GM18909 (cell line): ENCODE results near the gene COPG2.
"Not testable (repeated sequence)": the region's sequence is repeated elsewhere in the genome, so short reads cannot be mapped to it uniquely, and the experiment has no call there.

Experiments used
- ATAC-seq: cut with Tn5 transposase; IDR thresholded peaks from one replicate; pipeline ENCODE4 v1.9.1; 2021; ENCODE audit warnings: mild to moderate bottlenecking; ENCODE audit not compliant: unreplicated experiment, poor library complexity

COPG2 gene

DNA sequence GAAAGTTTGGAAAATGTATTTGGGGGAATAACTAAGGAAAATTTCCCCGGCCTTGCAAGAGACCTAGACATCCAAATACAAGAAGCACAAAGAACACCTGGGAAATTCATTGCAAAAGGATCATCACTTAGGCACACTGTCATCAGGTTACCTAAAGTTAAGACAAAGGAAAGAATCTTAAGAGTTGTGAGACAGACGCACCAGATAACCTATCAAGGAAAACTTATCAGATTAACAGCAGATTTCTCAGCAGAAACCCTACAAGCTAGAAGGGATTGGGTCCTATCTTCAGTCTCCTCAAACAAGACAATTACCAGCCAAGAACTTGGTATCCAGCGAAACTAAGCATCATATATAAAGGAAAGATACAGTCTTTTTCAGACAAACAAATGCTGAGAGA is 93.4 kb downstream of the COPG2 start:
- not testable (repeated sequence) for ATAC-seq

DNA sequence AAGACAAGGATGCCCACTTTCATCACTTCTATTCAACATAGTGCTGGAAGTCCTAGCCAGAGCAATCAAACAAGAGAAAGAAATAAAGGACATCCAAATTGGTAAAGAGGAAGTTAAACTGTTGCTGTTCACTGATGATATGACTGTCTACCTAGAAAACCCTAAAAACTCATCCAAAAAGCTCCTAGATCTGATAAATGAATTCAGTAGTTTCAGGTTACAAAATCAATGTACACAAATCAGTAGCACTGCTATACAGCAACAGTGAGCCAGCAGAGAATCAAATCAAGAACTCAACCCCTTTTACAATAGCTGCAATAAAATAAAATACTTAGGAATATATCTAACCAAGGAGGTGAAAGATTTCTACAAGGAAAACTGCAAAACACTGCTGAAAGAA is 98.4 kb downstream of the COPG2 start:
- not testable (repeated sequence) for ATAC-seq

- no peak for ATAC-seq
Observed at GRCh38 chr7:130566898-130567280, 101.7 kb downstream of the COPG2 start.

DNA sequence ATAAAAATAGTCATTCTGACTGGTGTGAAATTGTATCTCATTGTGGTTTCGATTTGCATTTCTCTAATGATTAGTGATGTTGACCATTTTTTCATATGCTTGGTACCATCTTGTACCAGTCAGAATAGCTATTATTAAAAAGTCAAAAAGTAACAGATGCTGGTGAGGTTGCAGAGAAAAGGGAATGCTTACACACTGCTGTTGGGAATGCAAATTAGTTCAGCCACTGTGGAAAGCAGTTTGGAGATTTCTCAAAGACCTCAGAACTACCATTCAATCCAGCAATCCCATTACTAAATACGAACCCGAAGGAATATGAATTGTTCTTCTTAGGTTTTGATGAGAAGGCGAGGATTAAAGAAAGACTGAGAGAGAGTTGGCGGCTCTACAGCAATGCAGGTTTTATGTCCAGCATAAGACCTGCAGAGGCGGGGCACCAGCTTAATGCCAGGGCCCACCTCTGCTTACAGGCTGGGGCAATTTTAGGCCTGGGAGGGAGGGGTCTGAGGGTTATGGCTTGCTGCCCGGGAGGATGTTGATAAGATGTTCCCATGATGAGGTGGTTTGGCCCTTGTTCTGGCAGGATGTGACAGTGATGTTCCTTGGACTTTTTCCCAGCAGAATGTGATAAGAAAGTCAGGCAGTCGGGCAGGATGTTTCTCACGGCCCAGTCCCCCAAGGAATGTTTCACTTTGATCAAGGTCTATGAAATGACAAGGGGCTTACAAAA is 102.2 kb downstream of the COPG2 start:
- ATAC-seq, result no peak

GRCh38 chr7:130560972-130561371 is 107.6 kb downstream of the COPG2 start:
- ATAC-seq, result peak; percentile 83

DNA sequence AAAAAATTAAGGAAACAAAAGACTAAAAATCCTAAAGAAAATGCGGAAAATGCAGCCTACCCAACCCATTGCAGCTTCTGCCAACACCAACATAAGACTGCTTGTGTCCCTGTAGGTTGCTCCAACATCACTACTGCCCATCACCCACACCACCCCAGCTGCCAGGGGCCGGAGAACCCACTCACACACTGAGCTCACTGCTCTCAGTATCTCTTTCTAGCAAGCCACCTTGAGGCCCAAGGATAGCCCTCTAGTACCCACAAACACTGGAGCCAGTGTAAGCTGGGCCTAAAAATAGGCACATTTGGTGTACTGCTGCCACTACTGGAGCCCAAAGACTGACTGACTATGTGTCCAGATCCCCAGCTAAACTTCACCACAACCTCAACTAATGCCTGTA is 109.4 kb downstream of the COPG2 start:
- ATAC-seq, result no peak

DNA sequence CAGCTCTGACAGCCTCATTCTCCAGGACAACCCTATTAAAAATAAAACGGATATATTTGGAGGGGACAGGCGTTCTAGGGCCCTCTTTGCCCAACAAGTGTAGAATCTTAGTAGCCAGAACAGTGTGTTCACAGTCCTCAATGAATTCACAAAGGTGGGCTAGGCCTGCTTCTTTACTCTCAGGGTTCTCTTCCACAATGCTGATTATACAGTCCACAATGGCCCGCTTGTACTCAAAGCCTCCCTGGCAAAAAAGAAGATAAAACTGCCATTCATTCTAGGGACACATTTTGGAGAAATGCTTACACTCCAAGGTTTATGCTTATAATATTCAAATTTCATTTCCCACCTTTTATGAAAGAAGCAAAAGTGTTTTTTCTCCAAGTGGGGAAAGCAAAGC is 114.1 kb downstream of the COPG2 start:
- ATAC-seq, result no peak

- ATAC-seq, result no peak
Observed at GRCh38 chr7:130553398-130554029, 115.0 kb downstream of the COPG2 start.

DNA sequence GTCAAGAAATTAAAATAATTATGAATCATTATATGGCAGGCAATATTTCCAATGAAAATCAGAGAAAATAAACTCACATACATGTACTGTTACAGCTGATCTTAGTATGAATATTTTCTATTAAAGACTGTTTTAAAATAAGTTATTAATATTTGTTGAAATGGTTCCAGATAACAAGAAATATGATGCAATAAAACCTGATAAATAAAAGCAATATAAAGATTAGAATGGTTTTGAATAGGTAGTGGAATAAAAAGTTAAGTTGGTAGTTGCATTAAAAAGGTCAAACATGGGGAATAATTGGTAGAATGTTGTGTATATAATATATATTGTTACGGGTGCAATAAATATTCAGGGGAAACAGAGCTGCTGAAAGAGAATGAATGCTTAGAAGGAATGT is 124.2 kb downstream of the COPG2 start:
- no peak for ATAC-seq

- no peak for ATAC-seq
Observed at GRCh38 chr7:130543487-130544010, 125.0 kb downstream of the COPG2 start.

GRCh38 chr7:130542297-130542696 is 126.3 kb downstream of the COPG2 start:
- not testable (repeated sequence) for ATAC-seq

DNA sequence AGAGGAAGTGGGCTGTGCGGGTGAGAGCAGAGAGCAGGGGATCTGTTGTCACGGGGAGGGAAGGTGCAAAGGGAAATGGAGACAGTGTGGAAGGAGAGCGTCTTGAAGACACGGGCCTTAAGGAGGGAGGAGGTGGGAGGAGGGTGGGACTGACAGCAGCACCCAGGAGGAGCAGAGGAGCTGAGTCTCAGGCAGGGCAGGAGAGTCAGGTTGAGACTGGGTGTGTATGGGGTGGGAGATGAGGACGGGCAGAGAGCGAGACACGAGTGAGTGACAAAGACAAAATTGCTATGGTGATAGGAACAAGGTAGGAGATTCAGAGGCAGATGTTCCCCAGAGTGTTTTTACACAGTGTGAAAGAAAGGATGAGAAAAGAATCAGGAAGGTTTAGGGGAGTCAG is 127.3 kb downstream of the COPG2 start:
- ATAC-seq, result not testable (repeated sequence)

- not testable (repeated sequence) for ATAC-seq
Observed at GRCh38 chr7:130537894-130538293, 130.7 kb downstream of the COPG2 start.

DNA sequence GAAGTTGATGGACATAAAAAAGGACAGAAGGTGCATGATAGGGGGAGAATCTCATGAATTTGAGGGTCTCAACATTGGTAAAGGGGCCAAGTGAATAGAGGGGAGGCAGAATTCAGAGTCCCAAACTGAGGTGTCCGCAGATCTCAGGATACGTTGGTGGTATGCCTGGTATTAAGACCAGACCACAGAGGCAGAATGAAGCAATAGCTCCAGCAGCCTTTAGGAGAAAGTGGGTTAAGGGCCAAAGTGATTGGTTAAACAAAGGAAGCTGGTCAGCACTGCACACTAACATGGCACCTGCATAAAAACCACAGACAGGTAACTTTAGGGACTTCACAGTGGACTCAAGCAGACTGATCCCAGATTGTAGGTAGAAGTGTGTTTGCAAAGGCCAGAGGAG is 139.1 kb downstream of the COPG2 start:
- no peak for ATAC-seq

- not testable (repeated sequence) for ATAC-seq
Observed at GRCh38 chr7:130527752-130528355, 140.7 kb downstream of the COPG2 start.

DNA sequence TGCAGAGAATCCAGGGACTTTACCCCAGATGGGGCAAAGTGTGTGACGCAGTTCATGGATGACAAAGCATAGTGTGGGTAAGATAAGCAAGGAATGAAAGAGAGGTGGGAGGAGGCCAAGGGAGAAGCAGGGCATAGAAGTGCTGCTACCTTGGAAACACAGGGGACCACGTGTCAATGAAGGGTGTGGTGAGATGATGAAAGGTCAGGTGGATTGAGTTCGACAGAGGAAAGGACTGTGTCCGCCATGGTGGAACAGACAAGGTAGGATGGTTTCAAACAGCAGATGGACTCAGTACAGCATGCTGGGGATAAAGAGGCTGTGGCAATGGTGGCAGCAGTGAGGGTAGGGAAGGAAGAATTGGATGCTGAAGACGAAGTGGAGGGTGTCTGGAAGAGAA is 143.9 kb downstream of the COPG2 start:
- no peak for ATAC-seq

DNA sequence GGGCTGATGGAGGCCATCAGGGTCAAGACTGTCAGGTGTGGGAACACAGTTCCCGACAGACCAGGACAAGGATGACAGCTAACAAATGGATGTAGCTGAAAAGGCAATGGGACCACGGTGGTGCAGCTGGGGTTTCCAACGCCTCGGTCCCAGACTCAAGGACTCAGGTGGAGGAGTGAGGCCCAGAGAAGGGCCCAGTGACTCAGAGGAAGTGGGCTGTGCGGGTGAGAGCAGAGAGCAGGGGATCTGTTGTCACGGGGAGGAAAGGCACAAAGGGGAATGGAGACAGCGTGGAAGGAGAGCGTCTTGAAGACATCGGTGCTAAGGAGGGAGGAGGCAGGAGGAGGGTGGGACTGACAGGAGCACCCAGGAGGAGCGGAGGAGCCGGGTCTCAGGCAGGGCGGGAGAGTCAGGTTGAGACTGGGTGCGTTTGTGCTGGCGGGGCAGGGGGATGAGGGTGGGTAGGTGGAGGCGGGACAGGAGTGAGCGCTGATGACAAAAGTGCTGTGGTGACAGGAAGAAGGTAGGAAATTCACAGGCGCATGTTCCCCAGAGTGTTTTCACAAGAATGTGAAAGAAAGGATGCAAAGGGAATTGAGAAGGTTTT is 144.9 kb downstream of the COPG2 start:
- not testable (repeated sequence) for ATAC-seq

DNA sequence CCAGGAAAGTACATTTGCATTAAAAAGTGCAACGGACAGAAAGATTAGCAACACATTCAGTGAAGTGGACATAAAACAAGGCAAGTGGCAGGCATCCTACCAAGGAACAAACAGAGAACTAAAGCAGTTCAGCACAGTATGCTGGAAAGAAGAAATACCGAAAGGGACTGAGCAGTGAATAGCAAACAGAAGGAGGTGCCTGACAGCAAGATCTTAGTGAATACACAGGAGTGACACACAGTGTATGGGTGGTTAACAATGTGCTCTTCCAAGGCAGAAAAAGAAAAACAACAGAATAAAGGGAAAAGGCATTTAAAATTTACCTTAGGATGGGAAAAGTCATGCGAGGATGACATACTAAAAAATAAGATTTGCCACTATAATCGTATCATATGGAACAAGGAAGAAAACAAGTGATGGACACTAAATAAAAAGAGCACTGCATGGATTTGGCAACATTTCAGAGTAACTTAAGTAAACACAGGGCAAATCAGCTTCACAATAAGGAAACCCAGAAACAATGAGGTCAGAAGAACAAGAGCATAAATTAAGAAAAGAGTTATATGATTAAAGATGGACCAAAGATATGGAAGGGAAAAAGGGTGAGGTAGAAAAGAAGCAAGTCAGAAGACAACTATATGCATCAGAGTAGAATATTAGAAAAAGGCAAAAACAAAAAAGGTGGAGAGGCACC is 147.1 kb downstream of the COPG2 start:
- no peak for ATAC-seq

DNA sequence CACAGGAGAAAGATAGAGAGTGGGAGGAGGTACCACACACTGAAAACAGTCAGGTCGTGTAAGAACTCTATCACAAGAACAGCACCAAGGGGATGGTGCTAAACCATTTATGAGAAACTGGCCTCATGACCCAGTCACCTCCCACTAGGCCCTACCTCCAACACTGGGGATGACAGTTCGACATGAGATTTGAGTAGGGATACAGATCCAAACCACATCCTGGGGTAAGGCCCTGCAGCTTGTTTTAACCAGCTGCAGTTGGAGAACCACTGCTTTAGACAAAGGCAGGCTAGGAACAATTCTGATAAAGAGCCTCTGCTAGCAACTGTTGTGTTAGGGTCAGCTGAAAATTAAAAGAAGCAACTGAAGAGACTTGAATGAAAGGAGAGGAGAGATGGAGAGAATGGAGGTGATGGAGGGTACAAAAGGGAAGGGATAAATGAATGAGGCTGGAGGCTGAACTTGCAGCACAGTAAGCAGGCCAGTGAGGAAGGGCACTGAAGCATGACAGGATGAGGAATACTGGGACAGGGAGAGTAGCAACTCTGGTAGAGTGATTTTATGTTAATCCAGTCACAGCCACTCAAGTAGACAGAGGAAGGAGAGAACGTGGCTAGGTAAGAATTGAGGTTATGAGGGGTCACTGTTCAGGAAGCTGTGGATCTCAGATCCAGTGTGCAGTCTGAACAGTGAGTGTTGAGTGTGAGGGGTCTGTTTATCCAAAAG is 153.1 kb downstream of the COPG2 start:
- ATAC-seq, result no peak

- ATAC-seq, result no peak
Observed at GRCh38 chr7:130513447-130513846, 155.1 kb downstream of the COPG2 start.
